Astrocyte of the spinal cord (primary cell): ENCODE measurements around the gene RNPEP.
A peak's percentile ranks its signal among the peaks of the same experiment; 100 is the strongest.

Experiments used
- DNase-seq: peaks from one replicate; pipeline ENCODE4 v3.0.0; 2011; ENCODE audit warnings: low read depth, low spot score
- H3K4me3 ChIP-seq: 2 replicates; pipeline ENCODE4 v1.5.1; 2011; ENCODE audit warnings: low read depth, mild to moderate bottlenecking, low read length, moderate library complexity
- CTCF ChIP-seq: IDR thresholded peaks from 2 replicates; pipeline ENCODE4 v1.5.1; 2012; ENCODE audit warnings: low read depth, mild to moderate bottlenecking, low read length, inconsistent platforms
- in situ Hi-C: cut with HindIII; loops from 2 replicates; pipeline ENCODE4 v1.10.0; 2017; ENCODE audit warnings: low sequenced_read_pairs

The RNPEP gene

GRCh38 chr1:201999625-202000238, 17.3 kb downstream of the RNPEP start:
- peak; percentile 77 for TF ChIP-seq CTCF
- peak; percentile 40 for DNase-seq
- in situ Hi-C loops: no loop called here
- H3K4me3 ChIP-seq: no peak overlapping the region

DNA sequence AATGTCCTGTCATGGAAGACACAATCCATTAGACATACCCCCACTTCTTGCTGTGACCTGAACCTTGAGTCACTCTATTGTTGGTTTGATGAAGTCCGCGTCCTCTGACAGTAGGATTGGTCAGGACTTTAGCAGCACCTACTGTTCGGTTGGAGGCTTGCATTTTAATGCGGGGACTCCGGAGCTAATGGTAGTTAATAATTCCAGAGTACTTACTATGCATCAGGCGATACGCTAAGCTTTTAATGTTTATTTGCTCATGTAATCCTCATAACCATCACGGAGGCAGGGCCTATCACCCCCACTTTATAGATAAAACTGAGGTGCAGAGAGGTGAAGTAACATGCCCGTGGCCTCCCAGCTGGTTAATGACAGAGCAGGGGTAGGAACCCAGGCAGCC, 20.1 kb downstream of the RNPEP start:
- no peak for DNase-seq
- no peak for TF ChIP-seq CTCF
- no peak overlapping the region for H3K4me3 ChIP-seq
- in situ Hi-C loops: no loop called here

GRCh38 chr1:202004711-202005110, 22.3 kb downstream of the RNPEP start:
- no peak for DNase-seq
- TF ChIP-seq CTCF: no peak
- no peak overlapping the region for H3K4me3 ChIP-seq
- in situ Hi-C loops: no loop called here

- DNase-seq: peak; percentile 12
- H3K4me3 ChIP-seq: no peak overlapping the region
- peak; percentile 43 for TF ChIP-seq CTCF
- in situ Hi-C loops: no loop called here
Measured at GRCh38 chr1:202005958-202006357, 23.5 kb downstream of the RNPEP start.

- no peak for DNase-seq
- no peak overlapping the region for H3K4me3 ChIP-seq
- in situ Hi-C loops: no loop called here
- no peak for TF ChIP-seq CTCF
Measured at GRCh38 chr1:202007304-202007703, 24.9 kb downstream of the RNPEP start.

DNA sequence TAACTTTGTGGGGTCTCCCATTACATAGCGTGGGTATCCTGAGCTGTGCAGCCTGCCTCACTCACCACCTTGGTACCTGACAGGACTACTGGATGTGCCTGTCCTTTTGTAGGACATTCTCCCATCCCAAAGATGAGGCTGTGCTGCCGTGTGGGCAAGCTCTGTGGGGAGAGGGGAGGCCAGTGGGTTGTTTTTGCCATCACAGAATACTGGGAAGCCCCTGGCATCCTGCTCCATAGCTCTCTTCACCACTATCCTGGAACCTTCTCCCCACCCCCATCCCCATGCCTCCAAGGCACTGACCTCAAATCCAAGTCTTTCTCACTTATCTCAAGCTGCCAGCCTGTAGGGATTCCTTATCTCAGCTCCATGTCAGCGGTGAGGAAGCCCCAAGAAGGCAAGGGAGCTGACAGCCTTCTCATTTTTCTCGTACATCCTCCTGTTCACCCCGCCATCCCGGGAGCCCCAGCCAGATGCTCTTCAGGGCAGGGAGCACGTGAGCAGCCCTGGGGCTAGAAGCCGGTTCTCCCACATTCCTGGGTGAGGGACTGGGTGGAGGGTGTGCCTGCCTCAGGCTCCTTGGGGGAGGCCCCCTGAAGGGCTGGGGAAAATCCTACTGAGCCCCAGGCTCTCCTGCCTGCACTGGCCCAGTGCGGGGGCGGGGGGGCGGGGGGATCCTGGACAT, 25.5 kb downstream of the RNPEP start:
- in situ Hi-C loops: no loop called here
- TF ChIP-seq CTCF: no peak
- no peak for DNase-seq
- no peak overlapping the region for H3K4me3 ChIP-seq
